NCI-H524 (cell line): ENCODE data around the gene MAST2.
A peak's percentile ranks its signal among the peaks of the same experiment; 100 is the strongest.

ENCODE experiments used
- DNase-seq, 2 experiments: peaks; one replicate each; lab custom pipeline; 2025; lab: John Stamatoyannopoulos, UW

MAST2 gene

GRCh38 chr1:45803299-45803780 is at the start of gene MAST2:
TSS of gene MAST2 (plus strand) at chr1:45803612. CDS start at chr1:45803896, 284 bp downstream.
- peak; percentile 71 to 84 for DNase-seq

GRCh38 chr1:45755697-45756096 is 47.7 kb upstream of the MAST2 start:
- DNase-seq, result no peak

GRCh38 chr1:45762291-45762690 is 41.1 kb upstream of the MAST2 start:
- DNase-seq, result no peak

- no peak for DNase-seq
These were observed 37.2 kb upstream of the MAST2 start for GRCh38 chr1:45765999-45766792.

GRCh38 chr1:45767035-45767434 is 36.4 kb upstream of the MAST2 start:
- no peak for DNase-seq

GRCh38 chr1:45769261-45769932 is 34.0 kb upstream of the MAST2 start:
- peak; percentile 23 to 59 for DNase-seq

GRCh38 chr1:45772971-45773370 is 30.4 kb upstream of the MAST2 start:
- no peak for DNase-seq

GRCh38 chr1:45775794-45776193 is 27.6 kb upstream of the MAST2 start:
- no peak for DNase-seq

GRCh38 chr1:45785583-45785982 is 17.8 kb upstream of the MAST2 start:
- no peak for DNase-seq

- no peak for DNase-seq
These were observed 15.5 kb upstream of the MAST2 start for GRCh38 chr1:45787905-45788304.

GRCh38 chr1:45789601-45790000 is 13.8 kb upstream of the MAST2 start:
- no peak for DNase-seq

- DNase-seq, result no peak
These were observed 10.7 kb upstream of the MAST2 start for GRCh38 chr1:45792744-45793143.

- DNase-seq, result peak in 1 of 2 experiments; percentile 43
These were observed 9.3 kb upstream of the MAST2 start for GRCh38 chr1:45793942-45794604.

GRCh38 chr1:45796381-45796780 is 7.0 kb upstream of the MAST2 start:
- DNase-seq, result no peak

GRCh38 chr1:45796946-45797345 is 6.5 kb upstream of the MAST2 start:
- peak; percentile 84 to 94 for DNase-seq

- no peak for DNase-seq
These were observed 2.5 kb upstream of the MAST2 start for GRCh38 chr1:45800899-45801298.

GRCh38 chr1:45802343-45803298 is 791 bp upstream of the MAST2 start:
- DNase-seq, result peak; percentile 19 to 61

GRCh38 chr1:45803781-45804668 is 613 bp downstream of the MAST2 start:
- DNase-seq, result peak in 1 of 2 experiments; percentile 9

- DNase-seq, result no peak
These were observed 1.2 kb downstream of the MAST2 start for GRCh38 chr1:45804669-45804969.

GRCh38 chr1:45806129-45806528 is 2.7 kb downstream of the MAST2 start:
- no peak for DNase-seq

GRCh38 chr1:45809761-45810160 is 6.3 kb downstream of the MAST2 start:
- DNase-seq, result no peak
